KMS-11 (cell line): ENCODE data around the gene EVPLL.

Experiments
- H2AFZ ChIP-seq: fragments of 200-600 bp; sonication (generic); 2 replicates; pipeline ENCODE4 v1.6.1; 2016; ENCODE audit warnings: antibody characterized with exemption, mixed run types, low read depth
- H3K27ac ChIP-seq: fragments of 200-600 bp; sonication (generic); 2 replicates; pipeline ENCODE4 v1.6.1; 2016; ENCODE audit warnings: mild to moderate bottlenecking, mixed run types
- H3K27me3 ChIP-seq: fragments of 200-600 bp; sonication (generic); 2 replicates; pipeline ENCODE4 v1.6.1; 2017; ENCODE audit warnings: mild to moderate bottlenecking, low read depth, mixed run types, moderate library complexity; ENCODE audit not compliant: insufficient read depth
- H3K36me3 ChIP-seq: fragments of 200-600 bp; sonication (generic); 2 replicates; pipeline ENCODE4 v1.6.1; 2017; ENCODE audit warnings: mild to moderate bottlenecking, mixed run types; ENCODE audit not compliant: insufficient read depth
- H3K4me1 ChIP-seq: fragments of 200-600 bp; sonication (generic); 2 replicates; pipeline ENCODE4 v1.6.1; 2016; ENCODE audit warnings: mild to moderate bottlenecking, low read depth, mixed run types; ENCODE audit not compliant: poor library complexity, severe bottlenecking
- H3K4me2 ChIP-seq: fragments of 200-600 bp; sonication (generic); 2 replicates; pipeline ENCODE4 v1.7.0; 2016; ENCODE audit warnings: mild to moderate bottlenecking, mixed run types
- H3K4me3 ChIP-seq: fragments of 200-600 bp; sonication (generic); IDR thresholded peaks from 2 replicates; pipeline ENCODE4 v1.6.1; 2017; ENCODE audit warnings: low read depth, low read length, mixed read lengths; ENCODE audit not compliant: insufficient read depth
- H3K79me2 ChIP-seq: fragments of 200-600 bp; sonication (generic); 2 replicates; pipeline ENCODE4 v1.6.1; 2016; ENCODE audit warnings: low read depth, mixed run types; ENCODE audit not compliant: insufficient read depth
- H3K9ac ChIP-seq: fragments of 200-600 bp; sonication (generic); 2 replicates; pipeline ENCODE4 v1.6.1; 2016; ENCODE audit warnings: mild to moderate bottlenecking, mixed run types
- H4K20me1 ChIP-seq: fragments of 200-600 bp; sonication (generic); 2 replicates; pipeline ENCODE4 v1.6.1; 2016; ENCODE audit warnings: mild to moderate bottlenecking, mixed run types; ENCODE audit not compliant: insufficient read depth
- CTCF ChIP-seq: fragments of 200-600 bp; sonication (generic); conservative IDR thresholded peaks from 2 replicates; pipeline ENCODE4 v1.6.1; 2017; ENCODE audit warnings: low read depth, mild to moderate bottlenecking, antibody characterized with exemption, low read length, moderate library complexity, mixed read lengths

Gene EVPLL

GRCh38 chr17:18339933-18340332 is 37.6 kb upstream of the EVPLL start:
- H3K4me3 ChIP-seq: no peak overlapping the region
- no peak overlapping the region for H3K27ac ChIP-seq
- H3K4me1 ChIP-seq: peaks cover 29% of the 10 kb centered on the region
- no peaks in the 10 kb centered on the region for H3K36me3 ChIP-seq
- H4K20me1 ChIP-seq: no peaks in the 10 kb centered on the region
- no peak overlapping the region for H2AFZ ChIP-seq
- no peak for TF ChIP-seq CTCF
- no peaks in the 10 kb centered on the region for H3K27me3 ChIP-seq
- H3K9ac ChIP-seq: no peak overlapping the region
- no peaks in the 10 kb centered on the region for H3K79me2 ChIP-seq
- no peak overlapping the region for H3K4me2 ChIP-seq

GRCh38 chr17:18344021-18344420 is 33.6 kb upstream of the EVPLL start:
- H3K36me3 ChIP-seq: no peaks in the 10 kb centered on the region
- no peaks in the 10 kb centered on the region for H3K27me3 ChIP-seq
- H2AFZ ChIP-seq: no peak overlapping the region
- peak overlapping the region; percentile 50 for H3K4me2 ChIP-seq
- H3K4me1 ChIP-seq: peaks cover 34% of the 10 kb centered on the region
- H4K20me1 ChIP-seq: no peaks in the 10 kb centered on the region
- H3K27ac ChIP-seq: peak overlapping the region; percentile 53; the same call in 1 of the 2 replicates
- TF ChIP-seq CTCF: no peak
- no peaks in the 10 kb centered on the region for H3K79me2 ChIP-seq
- no peak overlapping the region for H3K9ac ChIP-seq
- H3K4me3 ChIP-seq: no peak overlapping the region

GRCh38 chr17:18353541-18353940 is 24.0 kb upstream of the EVPLL start:
- no peak for TF ChIP-seq CTCF
- Histone ChIP-seq H3K4me2 (no peak overlapping the region), H4K20me1 (no peaks in the 10 kb centered on the region), H3K4me3 (no peak overlapping the region), H2AFZ (no peak overlapping the region), H3K9ac (no peak overlapping the region), H3K27ac (no peak overlapping the region), H3K4me1 (peaks cover 4% of the 10 kb centered on the region), H3K79me2 (no peaks in the 10 kb centered on the region), H3K36me3 (no peaks in the 10 kb centered on the region), H3K27me3 (no peaks in the 10 kb centered on the region)

GRCh38 chr17:18356624-18357023 is 21.0 kb upstream of the EVPLL start:
- Histone ChIP-seq H3K79me2 (no peaks in the 10 kb centered on the region), H3K4me1 (peaks cover 13% of the 10 kb centered on the region), H3K4me2 (no peak overlapping the region), H3K27me3 (no peaks in the 10 kb centered on the region), H3K27ac (no peak overlapping the region), H3K9ac (no peak overlapping the region), H2AFZ (no peak overlapping the region), H3K36me3 (no peaks in the 10 kb centered on the region), H4K20me1 (no peaks in the 10 kb centered on the region), H3K4me3 (no peak overlapping the region)
- no peak for TF ChIP-seq CTCF

GRCh38 chr17:18360518-18360917 is 17.1 kb upstream of the EVPLL start:
- Histone ChIP-seq H3K4me3 (no peak overlapping the region), H3K27me3 (no peaks in the 10 kb centered on the region), H4K20me1 (no peaks in the 10 kb centered on the region), H3K27ac (no peak overlapping the region), H3K4me2 (no peak overlapping the region), H3K9ac (no peak overlapping the region), H3K36me3 (no peaks in the 10 kb centered on the region), H3K79me2 (peaks cover 13% of the 10 kb centered on the region), H2AFZ (no peak overlapping the region), H3K4me1 (peaks cover 21% of the 10 kb centered on the region)
- no peak for TF ChIP-seq CTCF
